GM18951 (cell line): Measurements from ENCODE around the gene MACROD2.
"Not testable (repeated sequence)": the region's sequence is repeated elsewhere in the genome, so short reads cannot be mapped to it uniquely, and the experiment has no call there.

Experiments used
- POLR2A ChIP-seq: IDR thresholded peaks from 4 replicates; pipeline ENCODE4 v1.6.1; 2011; ENCODE audit warnings: mild to moderate bottlenecking; ENCODE audit not compliant: insufficient read length, insufficient read depth; ENCODE audit errors: extremely low read depth
- in situ Hi-C: fragments of 300-500 bp; cut with MboI; formaldehyde crosslinking; loops from one replicate; pipeline ENCODE4 v1.12.0; 2022; ENCODE audit warnings: low sequenced_read_pairs, mixed read lengths, inconsistent platforms; ENCODE audit not compliant: unreplicated experiment

The MACROD2 gene

GRCh38 chr20:14030991-14031390 is 35.7 kb downstream of the MACROD2 start:
- TF ChIP-seq POLR2A, result no peak
- in situ Hi-C loops, result no loop called here

GRCh38 chr20:14033310-14033709 is 38.0 kb downstream of the MACROD2 start:
- no peak for TF ChIP-seq POLR2A
- in situ Hi-C loops, result no loop called here

DNA sequence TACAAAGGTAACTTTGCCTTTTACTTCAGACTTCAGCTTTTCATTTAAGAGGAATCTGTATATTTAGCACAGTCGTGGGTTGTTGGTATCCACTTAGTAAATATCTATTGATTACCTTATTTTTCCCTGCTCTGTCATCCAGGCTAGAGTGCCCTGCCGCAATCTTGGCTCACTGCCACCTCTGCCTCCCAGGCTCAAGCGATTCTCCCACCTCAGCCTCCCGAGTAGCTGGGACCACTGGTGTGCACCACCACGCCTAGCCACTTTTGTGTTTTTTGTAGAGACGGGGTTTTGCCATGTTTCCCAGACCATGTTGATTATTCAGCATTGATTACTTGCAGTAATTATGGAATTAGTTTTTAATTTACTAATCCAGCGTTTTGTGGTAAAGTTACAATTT is 41.3 kb downstream of the MACROD2 start:
- in situ Hi-C loops, result no loop called here
- no peak for TF ChIP-seq POLR2A

DNA sequence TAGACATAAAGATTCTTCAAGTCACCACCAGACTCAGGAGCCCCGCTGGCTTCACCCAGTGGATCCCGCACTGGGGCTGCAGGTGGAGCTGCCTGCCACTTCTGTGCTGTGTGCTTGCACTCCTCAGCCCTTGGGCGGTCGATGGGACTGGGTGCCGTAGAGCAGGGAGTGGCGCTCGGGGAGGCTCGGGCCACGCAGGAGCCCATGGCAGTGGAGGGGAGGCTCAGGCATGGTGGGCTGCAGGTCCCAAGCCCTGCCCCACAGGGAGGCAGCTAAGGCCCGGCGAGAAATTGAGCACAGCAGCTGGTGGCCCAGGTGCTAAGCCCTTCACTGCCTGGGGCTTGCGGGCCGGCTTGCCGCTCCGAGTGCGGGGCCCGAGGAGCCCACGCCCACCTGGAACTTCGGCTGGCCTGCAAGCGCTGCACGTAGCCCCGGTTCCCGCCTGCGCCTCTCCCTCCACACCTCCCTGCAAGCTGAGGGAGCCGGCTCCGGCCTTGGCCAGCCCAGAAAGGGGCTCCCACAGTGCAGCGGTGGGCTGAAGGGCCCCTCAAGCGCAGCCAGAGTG is 49.5 kb downstream of the MACROD2 start:
- in situ Hi-C loops, result not testable (repeated sequence)

- in situ Hi-C loops, result no loop called here
- TF ChIP-seq POLR2A, result no peak
These were observed 51.2 kb downstream of the MACROD2 start for GRCh38 chr20:14046534-14046933.

- in situ Hi-C loops, result no loop called here
- no peak for TF ChIP-seq POLR2A
These were observed 53.8 kb downstream of the MACROD2 start for GRCh38 chr20:14049111-14049510.

GRCh38 chr20:14051454-14051853 is 56.1 kb downstream of the MACROD2 start:
- in situ Hi-C loops, result loop anchor here (10.0 kb wide), 1 partner anchor 227 kb away; no protein-coding TSS in a partner anchor
- TF ChIP-seq POLR2A, result no peak

- TF ChIP-seq POLR2A, result no peak
- in situ Hi-C loops, result loop anchor here (10.0 kb wide), 1 partner anchor 230 kb away; no protein-coding TSS in a partner anchor
These were observed 59.9 kb downstream of the MACROD2 start for GRCh38 chr20:14055127-14055742.

DNA sequence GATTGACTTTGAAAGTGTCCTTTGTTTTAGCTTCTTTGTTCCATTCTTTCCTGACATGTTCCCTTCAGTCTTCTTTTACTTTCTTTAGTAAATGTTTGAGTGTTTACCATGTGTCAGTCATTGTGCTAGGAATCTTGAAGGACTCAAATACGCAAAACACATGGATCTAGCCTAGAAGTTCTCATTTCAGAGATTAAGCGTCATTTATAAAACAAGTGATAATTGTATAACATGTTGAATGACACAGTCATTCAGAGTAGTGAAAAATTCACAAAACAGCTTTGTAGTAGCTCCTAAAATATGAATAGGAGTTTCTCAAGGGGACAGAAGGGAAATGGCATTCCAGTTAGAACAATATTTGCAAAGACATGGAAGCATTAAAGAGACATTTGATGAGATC is 66.9 kb downstream of the MACROD2 start:
- in situ Hi-C loops, result no loop called here

DNA sequence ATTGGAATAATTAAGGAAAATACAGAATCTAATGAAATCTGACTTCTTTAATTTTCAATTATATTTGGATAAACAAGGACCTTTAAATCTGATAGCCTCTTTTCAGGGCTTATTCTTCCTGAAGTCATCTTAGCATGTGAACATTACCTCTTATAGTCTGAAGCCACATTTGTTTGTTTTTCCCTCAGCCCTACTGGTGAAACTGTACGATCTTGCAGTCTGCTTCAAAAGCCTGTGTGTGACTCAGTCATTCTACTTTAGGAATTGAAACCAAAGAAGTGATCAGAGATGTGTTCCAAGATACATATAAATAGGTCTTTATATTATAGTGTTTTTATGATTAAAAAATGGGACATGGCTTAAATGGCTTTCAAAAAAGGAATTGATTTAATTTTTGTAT is 67.5 kb downstream of the MACROD2 start:
- no peak for TF ChIP-seq POLR2A
- in situ Hi-C loops, result no loop called here

More for the DNA sequence above, 66.9 kb downstream of the MACROD2 start:
- no peak for TF ChIP-seq POLR2A

- in situ Hi-C loops, result no loop called here
- no peak for TF ChIP-seq POLR2A
These were observed 69.0 kb downstream of the MACROD2 start for GRCh38 chr20:14064333-14064732.

DNA sequence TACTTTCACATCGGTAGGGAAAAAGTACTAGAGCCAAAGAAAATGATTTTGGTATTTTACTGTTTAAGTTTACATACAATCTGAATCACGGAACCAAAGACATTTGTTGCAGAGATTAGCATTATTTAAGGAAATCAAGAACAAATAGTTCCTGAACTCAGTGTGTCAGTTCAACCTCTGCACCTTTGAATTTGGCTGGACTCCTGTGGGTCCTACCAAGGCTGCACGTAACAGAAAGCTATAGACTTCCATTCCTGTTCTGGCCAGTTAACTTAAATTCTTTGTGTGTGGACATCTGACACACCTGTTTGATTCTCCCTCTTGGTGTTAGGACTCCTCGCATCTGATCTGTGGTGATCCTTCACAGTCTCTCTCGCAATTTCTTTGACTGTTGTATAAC is 69.6 kb downstream of the MACROD2 start:
- in situ Hi-C loops, result no loop called here

DNA sequence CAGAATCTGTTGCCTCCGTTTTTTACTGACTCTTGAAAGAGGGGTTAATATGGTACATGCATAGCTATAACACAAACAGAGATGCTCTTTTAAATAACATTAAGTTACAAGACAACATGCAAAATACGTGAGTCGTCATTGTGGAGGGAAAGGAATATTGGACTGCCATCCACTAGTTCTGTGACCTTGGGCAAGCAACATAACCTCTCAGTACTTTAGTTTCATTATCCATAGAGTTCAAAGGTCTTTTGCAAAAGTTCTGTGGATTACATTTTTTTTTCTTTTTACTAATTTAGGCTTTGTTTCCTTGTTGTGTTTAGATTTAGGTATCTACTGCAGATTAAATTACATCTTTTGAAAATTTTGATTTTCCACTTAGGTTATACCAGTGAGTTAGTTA is 70.5 kb downstream of the MACROD2 start:
- in situ Hi-C loops, result no loop called here

More for the DNA sequence above, 69.6 kb downstream of the MACROD2 start:
- no peak for TF ChIP-seq POLR2A

GRCh38 chr20:14067603-14068002 is 72.3 kb downstream of the MACROD2 start:
- in situ Hi-C loops, result no loop called here
- TF ChIP-seq POLR2A, result no peak

More for the DNA sequence above, 70.5 kb downstream of the MACROD2 start:
- no peak for TF ChIP-seq POLR2A
